H1 (cell line): ENCODE data around the gene TRIM14. TPM values are rescaled to one million over a fixed set of nuclear protein-coding genes. Genes with fewer than 3 reads are reported as not detected.
A peak's percentile ranks its signal among the peaks of the same experiment; 100 is the strongest.

Source experiments
- CTCF ChIA-PET: fragments of 300-600 bp; sonication (Branson Sonifier 250); formaldehyde crosslinking; loops from one replicate; lab custom pipeline; 2021; ENCODE audit not compliant: partially characterized antibody; lab: Charles Lee
- POLR2A ChIA-PET: fragments of 300-600 bp; sonication (Branson Sonifier 250); formaldehyde crosslinking; loops from one replicate; lab custom pipeline; 2021; ENCODE audit warnings: inconsistent platforms; ENCODE audit not compliant: partially characterized antibody; lab: Charles Lee
- DNase-seq, 2 experiments: peaks; one replicate each; pipeline versions ENCODE4 v3.0.0 to v3.0.0-alpha.2; 2010 to 2022; ENCODE audit warnings: low spot score in 2 of 2, low read depth in 1 of 2, mixed read lengths in 1 of 2
- FAIRE-seq: peaks from 2 replicates; lab custom pipeline; 2011; peaks lifted over from hg19 to GRCh38; lab: Jason Lieb, UNC
- H2AFZ ChIP-seq: 2 replicates; pipeline ENCODE4 v1.8.1; 2012; ENCODE audit warnings: low read length, inconsistent platforms
- H2AK5ac ChIP-seq: 2 replicates; pipeline ENCODE4 v1.6.1; 2013; ENCODE audit warnings: low read depth, low read length
- H2BK120ac ChIP-seq: replicated peaks from 2 replicates; pipeline ENCODE3; 2013; ENCODE audit warnings: low read depth, low read length, inconsistent platforms
- H2BK12ac ChIP-seq: 2 replicates; pipeline ENCODE4 v1.6.1; 2013; ENCODE audit warnings: low read depth, low read length
- H2BK15ac ChIP-seq: 2 replicates; pipeline ENCODE4 v1.6.1; 2013; ENCODE audit warnings: low read length
- H2BK20ac ChIP-seq: 2 replicates; pipeline ENCODE4 v1.6.1; 2013; ENCODE audit warnings: low read length
- H2BK5ac ChIP-seq: 2 replicates; pipeline ENCODE4 v1.6.1; 2013; ENCODE audit warnings: low read depth, low read length
- H3K14ac ChIP-seq: 2 replicates; pipeline ENCODE4 v1.6.1; 2013; ENCODE audit warnings: inconsistent platforms; ENCODE audit not compliant: insufficient read length
- H3K18ac ChIP-seq: 2 replicates; pipeline ENCODE4 v1.6.1; 2013; ENCODE audit warnings: low read length; ENCODE audit errors: extremely low read depth
- H3K23ac ChIP-seq: 2 replicates; pipeline ENCODE4 v1.6.1; 2013; ENCODE audit warnings: inconsistent platforms; ENCODE audit not compliant: insufficient read length
- H3K23me2 ChIP-seq: 2 replicates; pipeline ENCODE4 v1.6.1; 2013; ENCODE audit warnings: low read depth, low read length
- H3K27ac ChIP-seq: 2 replicates; pipeline ENCODE4 v1.6.1; 2011; ENCODE audit warnings: low read depth, low read length, inconsistent platforms
- H3K27me3 ChIP-seq, 4 experiments: replicated peaks in 1 of 4; 1 replicate in 1 of 4; 2 replicates in 3 of 4; pipeline versions ENCODE4 v1.6.1 to v1.8.1; 2011 to 2013; ENCODE audit warnings: low read length in 3 of 4, mild to moderate bottlenecking in 3 of 4, inconsistent platforms in 2 of 4, mixed read lengths in 2 of 4, moderate library complexity in 1 of 4; ENCODE audit not compliant: control insufficient read depth in 3 of 4, insufficient read depth in 3 of 4; ENCODE audit errors: extremely low read depth in 1 of 4
- H3K36me3 ChIP-seq, 4 experiments: 2 replicates each; pipeline versions ENCODE4 v1.6.1 to v1.8.1; 2011 to 2013; ENCODE audit warnings: mild to moderate bottlenecking in 4 of 4, low read length in 3 of 4, moderate library complexity in 2 of 4, control low read depth in 1 of 4, inconsistent platforms in 1 of 4; ENCODE audit not compliant: insufficient read depth in 4 of 4, control insufficient read depth in 2 of 4
- H3K4ac ChIP-seq: replicated peaks from 2 replicates; pipeline ENCODE3; 2013; ENCODE audit warnings: low read length, low read depth, mixed read lengths, inconsistent platforms; ENCODE audit not compliant: insufficient read length
- H3K4me1 ChIP-seq, 4 experiments: replicated peaks in 1 of 4; 1 replicate in 1 of 4; 2 replicates in 3 of 4; pipeline versions ENCODE4 v1.6.1 to v1.8.1; 2011 to 2013; ENCODE audit warnings: low read length in 3 of 4, inconsistent platforms in 2 of 4, mixed read lengths in 1 of 4; ENCODE audit not compliant: insufficient read depth in 4 of 4, control insufficient read depth in 3 of 4
- H3K4me2 ChIP-seq, 2 experiments: 2 replicates each; pipeline versions ENCODE4 v1.6.1 to v1.8.1; 2011 to 2013; ENCODE audit warnings: low read depth in 2 of 2, low read length in 2 of 2, control low read depth in 1 of 2, inconsistent platforms in 1 of 2, mild to moderate bottlenecking in 1 of 2; ENCODE audit not compliant: insufficient read depth in 1 of 2
- H3K4me3 ChIP-seq, 4 experiments: fragments of 200-600, 300-600 bp in 1 of 4; sonication (generic), shearing (Covaris generic), sonication (Bioruptor Twin) in 1 of 4; 2 replicates each; pipeline versions ENCODE4 v1.5.1 to v1.8.1; 2011 to 2016; ENCODE audit warnings: low read length in 4 of 4, low read depth in 3 of 4, control low read depth in 2 of 4, inconsistent platforms in 2 of 4, mild to moderate bottlenecking in 2 of 4, mixed read lengths in 1 of 4, moderate library complexity in 1 of 4; ENCODE audit not compliant: insufficient read depth in 2 of 4; ENCODE audit errors: extremely low read depth in 1 of 4
- H3K56ac ChIP-seq: replicated peaks from 2 replicates; pipeline ENCODE3; 2013; ENCODE audit warnings: low read depth, mild to moderate bottlenecking, mixed read lengths, low read length, inconsistent platforms; ENCODE audit not compliant: insufficient read length
- H3K79me1 ChIP-seq: 2 replicates; pipeline ENCODE4 v1.6.1; 2013; ENCODE audit warnings: low read depth, low read length, control low read depth
- H3K79me2 ChIP-seq, 2 experiments: 2 replicates each; pipeline versions ENCODE4 v1.6.1 to v1.8.1; 2012 to 2013; ENCODE audit warnings: low read length in 2 of 2, mild to moderate bottlenecking in 2 of 2, inconsistent platforms in 1 of 2; ENCODE audit not compliant: insufficient read depth in 2 of 2, control insufficient read depth in 1 of 2
- H3K9ac ChIP-seq, 4 experiments: replicated peaks in 1 of 4; 1 replicate in 1 of 4; 2 replicates in 3 of 4; pipeline versions ENCODE4 v1.6.1 to v1.8.1; 2011 to 2013; ENCODE audit warnings: low read depth in 3 of 4, low read length in 3 of 4, control low read depth in 2 of 4, mild to moderate bottlenecking in 2 of 4, moderate library complexity in 2 of 4, inconsistent platforms in 1 of 4; ENCODE audit errors: extremely low read depth in 1 of 4
- H3K9me3 ChIP-seq, 2 experiments: 2 replicates each; pipeline versions ENCODE4 v1.6.1 to v1.8.1; 2012 to 2013; ENCODE audit warnings: mild to moderate bottlenecking in 2 of 2, moderate library complexity in 2 of 2, control low read depth in 1 of 2, inconsistent platforms in 1 of 2, low read depth in 1 of 2, low read length in 1 of 2, mixed read lengths in 1 of 2; ENCODE audit not compliant: insufficient read depth in 2 of 2
- H4K20me1 ChIP-seq, 2 experiments: replicated peaks in 1 of 2; 2 replicates each; pipeline versions ENCODE3 to v1.8.1; 2011 to 2013; ENCODE audit warnings: inconsistent platforms in 2 of 2, low read length in 2 of 2, mild to moderate bottlenecking in 1 of 2; ENCODE audit not compliant: insufficient read depth in 2 of 2, control insufficient read depth in 1 of 2
- H4K5ac ChIP-seq: 2 replicates; pipeline ENCODE4 v1.6.1; 2013; ENCODE audit warnings: low read length, low read depth, mixed read lengths, inconsistent platforms; ENCODE audit not compliant: insufficient read length
- H4K8ac ChIP-seq: 2 replicates; pipeline ENCODE4 v1.8.0; 2013; ENCODE audit warnings: mild to moderate bottlenecking, moderate library complexity, low read length, inconsistent platforms; ENCODE audit not compliant: insufficient read depth; ENCODE audit errors: extremely low read depth
- H4K91ac ChIP-seq: replicated peaks from 2 replicates; pipeline ENCODE3; 2013; ENCODE audit warnings: low read length, mixed read lengths, inconsistent platforms; ENCODE audit not compliant: insufficient read length
- EGR1 ChIP-seq: IDR thresholded peaks from 2 replicates; pipeline ENCODE4 v1.6.1; 2011; ENCODE audit warnings: low read depth, low read length, borderline replicate concordance
- GABPA ChIP-seq: IDR thresholded peaks from 2 replicates; pipeline ENCODE4 v1.6.1; 2011; ENCODE audit warnings: mild to moderate bottlenecking, low read length, moderate library complexity, borderline replicate concordance; ENCODE audit not compliant: insufficient read depth
- JUN ChIP-seq: IDR thresholded peaks from 2 replicates; pipeline ENCODE4 v1.6.1; 2011; ENCODE audit warnings: low read depth, mild to moderate bottlenecking, improper control_type of control experiment, low read length
- POLR2A ChIP-seq, 2 experiments: IDR thresholded peaks; 1 replicate in 1 of 2; 2 replicates in 1 of 2; pipeline ENCODE4 v1.6.1; 2011; ENCODE audit warnings: low read depth in 2 of 2, low read length in 2 of 2, mild to moderate bottlenecking in 2 of 2; ENCODE audit errors: control extremely low read depth in 1 of 2
- RAD21 ChIP-seq, 2 experiments: IDR thresholded peaks in 1 of 2; conservative IDR thresholded peaks in 1 of 2; 2 replicates each; pipeline ENCODE4 v1.6.1; 2011; ENCODE audit warnings: low read depth in 2 of 2, low read length in 2 of 2, improper control_type of control experiment in 1 of 2, inconsistent platforms in 1 of 2, mild to moderate bottlenecking in 1 of 2, moderate library complexity in 1 of 2
- RBBP5 ChIP-seq: IDR thresholded peaks from 2 replicates; pipeline ENCODE4 v1.7.1; 2012; ENCODE audit warnings: low read depth, mild to moderate bottlenecking, inconsistent platforms, low read length, moderate library complexity, borderline replicate concordance
- RFX5 ChIP-seq: IDR thresholded peaks from 2 replicates; pipeline ENCODE4 v1.6.1; 2011; ENCODE audit warnings: low read depth, low read length, improper control_type of control experiment, borderline replicate concordance
- RNF2 ChIP-seq: fragments of 200-900, 300-1000 bp; sonication (generic); IDR thresholded peaks from 2 replicates; pipeline ENCODE4 v1.7.1; 2016; ENCODE audit warnings: borderline replicate concordance, low read depth, mild to moderate bottlenecking, antibody characterized with exemption, low read length; ENCODE audit not compliant: poor library complexity, severe bottlenecking; ENCODE audit errors: missing control alignments
- RXRA ChIP-seq: IDR thresholded peaks from 2 replicates; pipeline ENCODE4 v1.6.1; 2011; ENCODE audit warnings: low read depth, mild to moderate bottlenecking, low read length, moderate library complexity; ENCODE audit not compliant: insufficient read depth
- SP2 ChIP-seq: IDR thresholded peaks from 2 replicates; pipeline ENCODE4 v1.6.1; 2012; ENCODE audit warnings: mild to moderate bottlenecking, low read length, inconsistent platforms
- SUZ12 ChIP-seq: fragments of 200-600 bp; sonication (generic); IDR thresholded peaks from 2 replicates; pipeline ENCODE4 v1.6.1; 2012; ENCODE audit warnings: mild to moderate bottlenecking, inconsistent platforms, low read length, moderate library complexity, mixed read lengths
- TAF7 ChIP-seq: optimal IDR thresholded peaks from 2 replicates; pipeline ENCODE3; 2011; ENCODE audit warnings: low read depth, mild to moderate bottlenecking, inconsistent platforms, low read length, moderate library complexity, borderline replicate concordance
- TCF12 ChIP-seq: IDR thresholded peaks from 2 replicates; pipeline ENCODE4 v1.6.1; 2011; ENCODE audit warnings: low read depth, mild to moderate bottlenecking, low read length
- YY1 ChIP-seq: IDR thresholded peaks from 2 replicates; pipeline ENCODE4 v1.6.1; 2011; ENCODE audit warnings: low read depth, mild to moderate bottlenecking, low read length
- WGBS, 2 experiments: shearing (Covaris generic) in 1 of 2; methylation state at CpG; one replicate each; pipeline versions ENCODE4 v1.1.6 to v1.1.7; 2013 to 2015; ENCODE audit warnings: low lambda C conversion rate in 2 of 2, mixed read lengths in 2 of 2, inconsistent platforms in 1 of 2, low coverage in 1 of 2, missing lambda C conversion rate in 1 of 2; ENCODE audit not compliant: insufficient replicate concordance in 2 of 2, insufficient coverage in 1 of 2, insufficient read length in 1 of 2; ENCODE audit errors: extremely low coverage in 1 of 2, missing lambda C conversion rate in 1 of 2; 5-methylcytosine and 5-hydroxymethylcytosine counted together
- polyA plus RNA-seq, 7 experiments: library from polyadenylated mRNA; depleted of rRNA in 3 of 7; stranded (reverse) in 5 of 7; unstranded in 2 of 7; fragments of >200 nt in 5 of 7; fragments of 200-250 nt in 2 of 7; gene quantifications; 1 replicate in 5 of 7; 2 replicates in 1 of 7; 4 replicates in 1 of 7; pipeline versions ENCODE4 v1.2.1 to v1.2.3, GENCODE V29; 2011 to 2013; ENCODE audit warnings: missing spikeins in 2 of 7, mixed read lengths in 2 of 7
- total RNA-seq: library from RNA; stranded (reverse); fragmentation: NEBNext Ultra II Directional; extraction: Animal tissue kit (Norgen Biotek cat#: 25700); gene quantifications from 2 replicates; pipeline ENCODE4 v1.2.1, GENCODE V29; 2021

TRIM14 gene
- total and polyA plus RNA-seq, 2 of the 8 experiments (the other 6 are each of a cell fraction or from before 2014, with no cell fraction given) = 9.2 to 19.4 TPM

- Histone ChIP-seq H4K91ac (no peak overlapping the region), H2AFZ (no peak overlapping the region), H3K9ac (no peak overlapping the region), H3K18ac (no peak overlapping the region), H3K56ac (no peak overlapping the region), H3K79me2 (no peaks in the 10 kb centered on the region), H4K8ac (no peak overlapping the region), H3K27me3 (no peaks in the 10 kb centered on the region), H3K9me3 (no peaks in the 10 kb centered on the region), H3K23me2 (no peaks in the 10 kb centered on the region), H4K20me1 (peaks cover 1 to 2% of the 10 kb centered on the region in 2 experiments), H3K27ac (no peak overlapping the region), H3K4me1 (peaks cover 0 to 5% (median 3%) of the 10 kb centered on the region in 4 experiments; a peak in 4 of 7 replicates), H3K79me1 (no peaks in the 10 kb centered on the region), H2BK15ac (no peak overlapping the region), H2BK20ac (no peak overlapping the region), H3K4ac (no peak overlapping the region), H3K23ac (no peak overlapping the region), H3K14ac (no peak overlapping the region), H2AK5ac (no peak overlapping the region), H2BK5ac (no peak overlapping the region), H2BK120ac (no peak overlapping the region), H3K4me3 (no peak overlapping the region), H3K36me3 (peaks cover 0 to 3% (median 0%) of the 10 kb centered on the region in 4 experiments; a peak in 1 of 8 replicates), H3K4me2 (0 out of 4 replicates have a peak overlapping the region, but pooled peaks of 1 of the 2 experiments have one; percentile 39), H2BK12ac (no peak overlapping the region), H4K5ac (no peak overlapping the region)
- DNase-seq (no peak), FAIRE-seq (no peak)
- 38% methylated on average over 3 of the region's 6 CpGs; no CpG with 5 or more reads in 1 of the 2 experiments for WGBS, 2 experiments
- ChIA-PET POLR2A (interaction anchor here (1.1 to 1.3 kb wide), 3 partner anchors 9 to 17 kb away, joined by 3 to 7 read pairs (median 4); partner anchors contain the start of gene TRIM14), CTCF (interaction anchor here (0.6 to 1.3 kb wide), 4 partner anchors 12 to 308 kb away, joined by 3 to 4 read pairs (median 3); partner anchors contain the start of gene TRIM14)
- TF ChIP-seq YY1 (no peak), RNF2 (no peak), RFX5 (no peak), RBBP5 (no peak), GABPA (no peak), RXRA (no peak), EGR1 (no peak), SUZ12 (no peak), JUN (no peak), TAF7 (no peak), TCF12 (no peak), POLR2A (IDR thresholded peaks at IDR 0.05; ENCODE audit: control extremely low read depth in 1 of 2, low read depth in 2 of 2, low read length in 2 of 2) (no peak), SP2 (no peak), RAD21 (IDR thresholded peaks at IDR 0.05 in 1 of 2, conservative IDR thresholded peaks at IDR 0.05 in 1 of 2; ENCODE audit: low read depth in 2 of 2, low read length in 2 of 2) (no peak)
Observed at GRCh38 chr9:98101868-98102273, 17.2 kb downstream of the TRIM14 start.
